BE2C (cell line): ENCODE measurements around the gene AOX1.

Source experiments
- DNase-seq: peaks from one replicate; pipeline ENCODE4 v3.0.0-alpha.2; 2020
- H3K27me3 ChIP-seq: fragments of 250-450 bp; sonication (Bioruptor Pico); 2 replicates; pipeline ENCODE4 v1.5.1; 2020; ENCODE audit warnings: mild to moderate bottlenecking
- H3K36me3 ChIP-seq: fragments of 250-450 bp; sonication (Bioruptor Pico); 2 replicates; pipeline ENCODE4 v1.5.1; 2020; ENCODE audit warnings: mild to moderate bottlenecking
- H3K4me1 ChIP-seq: fragments of 250-450 bp; sonication (Bioruptor Pico); 2 replicates; pipeline ENCODE4 v1.5.1; 2020
- H3K4me3 ChIP-seq: 2 replicates; pipeline ENCODE4 v1.5.1; 2011; ENCODE audit warnings: low read depth, low read length
- H3K9me3 ChIP-seq: fragments of 250-450 bp; sonication (Bioruptor Pico); 2 replicates; pipeline ENCODE4 v1.5.1; 2020
- TF ChIP-seq, protein P1 (sequence below): IDR thresholded peaks from 2 replicates; pipeline ENCODE4 v1.5.1; 2012; ENCODE audit warnings: mild to moderate bottlenecking, low read depth, low read length

AOX1 gene

DNA sequence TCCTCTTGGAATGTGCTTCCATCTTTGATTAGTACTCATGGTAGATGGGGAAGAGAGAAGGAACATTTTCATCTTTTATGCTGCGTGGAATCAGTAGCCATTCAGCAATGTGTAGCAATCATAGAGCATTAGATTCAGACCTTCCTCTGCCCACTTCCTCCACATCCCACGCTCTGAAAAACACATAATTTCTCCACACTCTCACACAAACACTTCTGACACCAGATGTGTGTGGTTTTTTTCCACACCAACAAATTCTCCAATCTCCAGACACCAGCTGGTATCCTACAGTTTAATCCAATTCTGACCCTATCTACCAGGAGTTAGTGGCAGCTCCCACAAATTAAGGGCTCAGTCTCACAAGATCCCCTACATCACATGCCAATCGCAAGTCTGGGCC is 103.3 kb downstream of the AOX1 start:
- Histone ChIP-seq H3K4me3 (no peak overlapping the region), H3K27me3 (no peaks in the 10 kb centered on the region), H3K9me3 (no peaks in the 10 kb centered on the region), H3K36me3 (no peaks in the 10 kb centered on the region), H3K4me1 (no peaks in the 10 kb centered on the region)
- TF ChIP-seq, protein P1, sequence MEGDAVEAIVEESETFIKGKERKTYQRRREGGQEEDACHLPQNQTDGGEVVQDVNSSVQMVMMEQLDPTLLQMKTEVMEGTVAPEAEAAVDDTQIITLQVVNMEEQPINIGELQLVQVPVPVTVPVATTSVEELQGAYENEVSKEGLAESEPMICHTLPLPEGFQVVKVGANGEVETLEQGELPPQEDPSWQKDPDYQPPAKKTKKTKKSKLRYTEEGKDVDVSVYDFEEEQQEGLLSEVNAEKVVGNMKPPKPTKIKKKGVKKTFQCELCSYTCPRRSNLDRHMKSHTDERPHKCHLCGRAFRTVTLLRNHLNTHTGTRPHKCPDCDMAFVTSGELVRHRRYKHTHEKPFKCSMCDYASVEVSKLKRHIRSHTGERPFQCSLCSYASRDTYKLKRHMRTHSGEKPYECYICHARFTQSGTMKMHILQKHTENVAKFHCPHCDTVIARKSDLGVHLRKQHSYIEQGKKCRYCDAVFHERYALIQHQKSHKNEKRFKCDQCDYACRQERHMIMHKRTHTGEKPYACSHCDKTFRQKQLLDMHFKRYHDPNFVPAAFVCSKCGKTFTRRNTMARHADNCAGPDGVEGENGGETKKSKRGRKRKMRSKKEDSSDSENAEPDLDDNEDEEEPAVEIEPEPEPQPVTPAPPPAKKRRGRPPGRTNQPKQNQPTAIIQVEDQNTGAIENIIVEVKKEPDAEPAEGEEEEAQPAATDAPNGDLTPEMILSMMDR, result no peak
- DNase-seq, result no peak

DNA sequence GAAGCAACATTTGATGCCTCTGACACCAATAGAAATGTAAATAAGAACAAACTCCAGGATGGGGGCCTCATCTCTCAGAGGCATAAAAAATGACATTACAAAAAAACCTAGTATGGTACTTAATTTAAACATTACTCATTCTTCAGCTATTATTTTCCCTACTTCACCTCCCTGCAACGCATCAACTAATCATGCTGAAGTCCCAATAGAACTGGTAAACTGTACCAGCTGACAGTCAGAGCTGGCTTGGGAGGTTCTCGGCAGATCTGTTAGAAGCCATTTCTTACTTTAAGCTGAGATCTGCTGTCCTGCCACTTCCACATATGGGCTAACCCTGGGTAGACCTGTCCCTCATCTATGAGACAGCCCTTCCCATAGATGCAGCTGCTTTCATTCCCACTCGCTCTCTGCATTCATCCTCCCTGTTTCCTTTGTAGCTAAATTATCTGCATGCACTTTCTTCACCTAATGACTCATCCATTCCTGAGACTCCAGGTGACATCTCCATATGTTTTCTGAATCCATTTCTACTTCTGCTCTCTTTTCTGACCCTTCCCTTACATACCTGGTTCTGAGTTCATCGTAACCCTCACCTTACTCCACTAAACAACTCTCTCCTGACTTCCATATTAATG is 108.1 kb downstream of the AOX1 start:
- H3K4me3 ChIP-seq, result no peak overlapping the region
- DNase-seq, result no peak
- H3K27me3 ChIP-seq, result no peaks in the 10 kb centered on the region
- no peaks in the 10 kb centered on the region for H3K36me3 ChIP-seq
- TF ChIP-seq, protein P1, result no peak
- H3K9me3 ChIP-seq, result no peaks in the 10 kb centered on the region
- H3K4me1 ChIP-seq, result no peaks in the 10 kb centered on the region

DNA sequence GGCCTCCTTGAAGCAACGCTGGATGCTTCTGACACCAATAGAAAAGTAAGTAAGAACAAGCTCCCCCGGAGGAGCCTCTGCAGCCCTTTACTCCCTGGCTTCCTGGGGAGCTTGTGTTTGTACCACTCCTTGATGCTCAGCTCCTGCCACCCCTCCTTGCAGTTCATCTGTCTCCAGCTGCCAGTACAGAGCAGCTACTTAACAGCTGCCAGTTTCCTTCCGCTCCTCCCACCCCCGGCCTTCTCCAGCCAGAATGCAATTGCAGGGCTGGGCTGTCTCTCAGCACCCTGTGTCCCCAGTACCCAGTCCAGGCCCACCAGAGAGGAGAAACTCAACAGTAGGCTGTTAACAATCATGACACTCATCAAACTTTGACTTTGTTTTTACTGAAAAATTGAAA is 109.4 kb downstream of the AOX1 start:
- Histone ChIP-seq H3K9me3 (no peaks in the 10 kb centered on the region), H3K27me3 (no peaks in the 10 kb centered on the region), H3K4me3 (no peak overlapping the region), H3K36me3 (no peaks in the 10 kb centered on the region), H3K4me1 (no peaks in the 10 kb centered on the region)
- DNase-seq, result no peak
- TF ChIP-seq, protein P1, result no peak

DNA sequence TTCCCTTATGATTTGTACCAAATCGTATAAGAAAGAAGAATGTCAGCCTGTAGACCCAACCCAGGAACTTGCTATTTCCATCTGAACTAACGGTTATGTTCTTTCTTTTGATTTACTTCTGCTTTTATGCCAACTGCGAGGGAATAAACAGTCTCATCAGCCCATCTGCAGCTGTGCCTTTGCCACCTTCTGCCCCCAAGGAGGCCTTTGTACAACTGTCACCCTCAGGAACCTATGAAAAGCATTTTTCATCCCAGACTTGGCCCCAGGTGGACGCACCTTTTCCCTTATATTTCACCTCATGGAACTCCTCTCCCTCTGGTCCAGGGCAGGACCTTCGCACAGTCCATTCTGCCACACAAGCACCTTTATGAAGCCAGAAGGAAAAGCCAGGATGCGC is 109.8 kb downstream of the AOX1 start:
- no peak for DNase-seq
- no peaks in the 10 kb centered on the region for H3K27me3 ChIP-seq
- H3K9me3 ChIP-seq, result no peaks in the 10 kb centered on the region
- no peaks in the 10 kb centered on the region for H3K4me1 ChIP-seq
- H3K36me3 ChIP-seq, result no peaks in the 10 kb centered on the region
- no peak overlapping the region for H3K4me3 ChIP-seq
- TF ChIP-seq, protein P1, result no peak

DNA sequence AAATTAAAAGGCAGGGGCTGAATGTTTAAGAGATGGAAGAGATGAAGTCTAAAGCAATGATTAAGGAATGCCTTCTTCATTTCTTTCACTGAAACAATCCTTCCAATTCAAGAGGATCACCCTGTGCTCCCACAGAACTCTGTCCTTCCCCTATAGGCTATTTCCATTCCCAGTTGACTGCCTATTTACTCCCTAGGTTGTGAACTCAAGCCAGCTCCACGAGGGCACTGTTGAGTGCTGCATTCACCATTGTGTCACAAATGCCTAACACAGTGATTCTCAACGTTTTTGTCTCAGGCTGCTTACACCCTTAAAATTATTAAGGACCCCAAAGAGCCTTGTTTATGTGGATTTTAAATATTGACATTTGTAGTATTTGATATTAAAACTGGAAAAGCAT is 112.4 kb downstream of the AOX1 start:
- Histone ChIP-seq H3K4me3 (no peak overlapping the region), H3K4me1 (no peaks in the 10 kb centered on the region), H3K9me3 (no peaks in the 10 kb centered on the region), H3K36me3 (no peaks in the 10 kb centered on the region), H3K27me3 (no peaks in the 10 kb centered on the region)
- TF ChIP-seq, protein P1, result no peak
- DNase-seq, result no peak

DNA sequence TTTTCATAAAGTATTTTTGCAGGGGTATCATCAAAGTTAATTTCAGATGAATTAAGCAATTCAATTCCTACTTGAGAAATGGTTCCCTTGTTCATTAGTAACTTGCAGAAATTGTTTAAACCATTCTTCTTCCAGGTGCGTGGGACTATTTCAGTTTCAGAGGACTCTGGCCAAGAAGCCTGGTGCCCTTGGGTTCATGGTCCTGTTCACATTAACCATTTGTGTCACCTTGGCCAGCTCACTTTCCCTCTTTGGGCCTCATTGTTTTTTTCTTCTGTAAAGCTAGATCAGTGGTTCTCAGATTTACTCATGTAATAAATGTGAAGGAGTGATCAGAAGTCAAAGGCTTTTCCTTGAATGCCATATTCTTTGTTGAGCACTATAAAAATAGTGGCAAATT is 113.5 kb downstream of the AOX1 start:
- H3K36me3 ChIP-seq, result no peaks in the 10 kb centered on the region
- H3K4me3 ChIP-seq, result no peak overlapping the region
- no peaks in the 10 kb centered on the region for H3K27me3 ChIP-seq
- DNase-seq, result no peak
- TF ChIP-seq, protein P1, result no peak
- no peaks in the 10 kb centered on the region for H3K9me3 ChIP-seq
- H3K4me1 ChIP-seq, result no peaks in the 10 kb centered on the region
